SU-DHL-6 (cell line): ENCODE data around the gene COX6B1.
"Not testable (repeated sequence)": the region's sequence is repeated elsewhere in the genome, so short reads cannot be mapped to it uniquely, and the experiment has no call there.

Source experiments
- H2AFZ ChIP-seq: fragments of 200-600 bp; sonication (generic); 2 replicates; pipeline ENCODE4 v1.6.1; 2014; ENCODE audit warnings: low read depth, mild to moderate bottlenecking, moderate library complexity, mixed read lengths, antibody characterized with exemption, low read length; ENCODE audit not compliant: severe bottlenecking
- H3F3A ChIP-seq: fragments of 200-600 bp; shearing (Covaris generic); 2 replicates; pipeline ENCODE4 v1.6.0; 2016; ENCODE audit warnings: antibody characterized with exemption, mild to moderate bottlenecking; ENCODE audit not compliant: insufficient read depth
- H3K27ac ChIP-seq: fragments of 200-600 bp; sonication (generic); 2 replicates; pipeline ENCODE4 v1.5.1; 2016; ENCODE audit warnings: low read depth, mild to moderate bottlenecking, low read length, moderate library complexity, mixed read lengths
- H3K27me3 ChIP-seq: fragments of 200-600 bp; sonication (generic), shearing (Covaris generic); 2 replicates; pipeline ENCODE4 v1.6.0; 2014; ENCODE audit warnings: mild to moderate bottlenecking, low read length
- H3K36me3 ChIP-seq: fragments of 200-600 bp; sonication (generic); 2 replicates; pipeline ENCODE4 v1.6.1; 2014; ENCODE audit warnings: mild to moderate bottlenecking, low read length, mixed read lengths
- H3K4me2 ChIP-seq: fragments of 300-600, 200-600 bp; shearing (Covaris generic), sonication (generic); 2 replicates; pipeline ENCODE4 v1.6.0; 2014; ENCODE audit warnings: low read length, low read depth, mild to moderate bottlenecking; ENCODE audit not compliant: poor library complexity, severe bottlenecking
- H3K4me3 ChIP-seq: fragments of 200-600 bp; sonication (generic); 2 replicates; pipeline ENCODE4 v1.5.1; 2014; ENCODE audit warnings: antibody characterized with exemption, low read length, mild to moderate bottlenecking, mixed read lengths; ENCODE audit not compliant: insufficient read depth, poor library complexity, severe bottlenecking
- H3K79me2 ChIP-seq: fragments of 200-600 bp; sonication (generic); 2 replicates; pipeline ENCODE4 v1.6.1; 2014; ENCODE audit warnings: mild to moderate bottlenecking, low read length, moderate library complexity; ENCODE audit not compliant: insufficient read depth
- H3K9ac ChIP-seq: fragments of 200-600 bp; sonication (generic); 2 replicates; pipeline ENCODE4 v1.7.0; 2014; ENCODE audit warnings: mild to moderate bottlenecking, low read length
- H3K9me2 ChIP-seq: fragments of 200-600 bp; sonication (generic); replicated peaks from 2 replicates; pipeline ENCODE4 v1.6.1; 2014; ENCODE audit warnings: low read length; ENCODE audit not compliant: insufficient read depth
- H3K9me3 ChIP-seq: fragments of 200-600 bp; sonication (generic); 2 replicates; pipeline ENCODE4 v1.6.1; 2014; ENCODE audit warnings: low read length, mixed read lengths; ENCODE audit not compliant: insufficient read depth
- H4K20me1 ChIP-seq: fragments of 200-600 bp; sonication (generic); 2 replicates; pipeline ENCODE4 v1.6.1; 2014; ENCODE audit warnings: low read depth, mild to moderate bottlenecking, antibody characterized with exemption, low read length, moderate library complexity, mixed read lengths
- CTCF ChIP-seq: fragments of 200-600 bp; sonication (generic); IDR thresholded peaks from one replicate; pipeline ENCODE4 v1.5.1; 2017; ENCODE audit warnings: antibody characterized with exemption, mild to moderate bottlenecking, low read length, moderate library complexity; ENCODE audit not compliant: insufficient read depth, poor library complexity, severe bottlenecking
- EZH2phosphoT487 ChIP-seq: fragments of 200-600 bp; sonication (generic), shearing (Covaris generic); conservative IDR thresholded peaks from 2 replicates; pipeline ENCODE4 v1.6.1; 2018; ENCODE audit warnings: mild to moderate bottlenecking, antibody characterized with exemption, low read length, moderate library complexity, mixed read lengths

The COX6B1 gene

GRCh38 chr19:35648017-35648961 is at the start of gene COX6B1:
COX6B1 (plus strand) TSS chr19:35648323; CDS start chr19:35651244, 2,921 bp downstream.
- Histone ChIP-seq H3K9ac (peak within 1 kb of the TSS; percentile 83), H3K4me3 (peak within 1 kb of the TSS; percentile 92), H3K79me2 (peaks cover 37% of the 10 kb centered on the region), H3K27me3 (no peaks in the 10 kb centered on the region), H3K9me3 (no peaks in the 10 kb centered on the region), H3K9me2 (no peaks in the 10 kb centered on the region), H3F3A (peaks cover 24% of the 10 kb centered on the region), H3K27ac (peak within 1 kb of the TSS; percentile 29; the same call in 1 of the 2 replicates), H3K4me2 (peak within 1 kb of the TSS; percentile 95), H2AFZ (peak within 1 kb of the TSS; percentile 78), H4K20me1 (no peaks in the 10 kb centered on the region), H3K36me3 (no peaks in the 10 kb centered on the region)
- TF ChIP-seq EZH2phosphoT487 (no peak), CTCF (no peak)

GRCh38 chr19:35601971-35602370 is 46.2 kb upstream of the COX6B1 start:
- Histone ChIP-seq H3K9me3 (no peaks in the 10 kb centered on the region), H3F3A (no peaks in the 10 kb centered on the region), H3K36me3 (no peaks in the 10 kb centered on the region), H3K27ac (no peak overlapping the region), H3K4me3 (no peak overlapping the region), H3K79me2 (no peaks in the 10 kb centered on the region), H3K9ac (no peak overlapping the region), H3K4me2 (no peak overlapping the region), H3K9me2 (no peaks in the 10 kb centered on the region), H2AFZ (no peak overlapping the region), H3K27me3 (no peaks in the 10 kb centered on the region), H4K20me1 (no peaks in the 10 kb centered on the region)
- TF ChIP-seq CTCF: no peak
- no peak for TF ChIP-seq EZH2phosphoT487

GRCh38 chr19:35604436-35604835 is 43.7 kb upstream of the COX6B1 start:
- H3K9me3 ChIP-seq: not testable (repeated sequence)

GRCh38 chr19:35607170-35607569 is 41.0 kb upstream of the COX6B1 start:
- H3K9me3 ChIP-seq, H4K20me1 ChIP-seq, H3K9ac ChIP-seq, H3K4me3 ChIP-seq, H3F3A ChIP-seq, H3K79me2 ChIP-seq, H2AFZ ChIP-seq, H3K27me3 ChIP-seq, H3K4me2 ChIP-seq, H3K9me2 ChIP-seq, H3K27ac ChIP-seq, H3K36me3 ChIP-seq: not testable (repeated sequence)

More at GRCh38 chr19:35604436-35604835, 43.7 kb upstream of the COX6B1 start:
- H3K4me2 ChIP-seq, H3K36me3 ChIP-seq, H3K9me2 ChIP-seq, H3K4me3 ChIP-seq, H3K9ac ChIP-seq, H3K27ac ChIP-seq, H3F3A ChIP-seq, H2AFZ ChIP-seq, H3K79me2 ChIP-seq, H3K27me3 ChIP-seq, H4K20me1 ChIP-seq: not testable (repeated sequence)
